ENCODE measurements around the gene CTRL.

Gene CTRL

GRCh38 chr16:67963292-67963661, 31.6 kb upstream of the CTRL start:
- no peak for DNase-seq (ENCODE audit: low read depth, low spot score)

GRCh38 chr16:67962135-67962534, 30.5 kb upstream of the CTRL start:
- no peak for DNase-seq (ENCODE audit: low read depth, low spot score)

- DNase-seq (ENCODE audit: low read depth, low spot score), result no peak
These were observed 29.9 kb upstream of the CTRL start for GRCh38 chr16:67961551-67961957.

- DNase-seq (ENCODE audit: low read depth, low spot score), result no peak
These were observed 28.1 kb upstream of the CTRL start for GRCh38 chr16:67959536-67960329.

GRCh38 chr16:67957622-67958021, 26.0 kb upstream of the CTRL start:
- no peak for DNase-seq (ENCODE audit: low read depth, low spot score)

GRCh38 chr16:67954421-67955196, 22.9 kb upstream of the CTRL start:
- no peak for DNase-seq (ENCODE audit: low read depth, low spot score)

- DNase-seq (ENCODE audit: low read depth, low spot score), result no peak
These were observed 22.1 kb upstream of the CTRL start for GRCh38 chr16:67953641-67954375.

- DNase-seq (ENCODE audit: low read depth, low spot score), result no peak
These were observed 19.8 kb upstream of the CTRL start for GRCh38 chr16:67951485-67951884.

- DNase-seq (ENCODE audit: low read depth, low spot score), result no peak
These were observed 18.7 kb upstream of the CTRL start for GRCh38 chr16:67950335-67950843.

- DNase-seq (ENCODE audit: low read depth, low spot score), result no peak
These were observed 18.0 kb upstream of the CTRL start for GRCh38 chr16:67949645-67950044.

GRCh38 chr16:67948015-67948414, 16.4 kb upstream of the CTRL start:
- no peak for DNase-seq (ENCODE audit: low read depth, low spot score)

GRCh38 chr16:67946966-67947558, 15.4 kb upstream of the CTRL start:
- no peak for DNase-seq (ENCODE audit: low read depth, low spot score)

- DNase-seq (ENCODE audit: low read depth, low spot score), result no peak
These were observed 14.5 kb upstream of the CTRL start for GRCh38 chr16:67946128-67946569.

- no peak for DNase-seq (ENCODE audit: low read depth, low spot score)
These were observed 13.8 kb upstream of the CTRL start for GRCh38 chr16:67945392-67945933.

GRCh38 chr16:67944690-67945391, 13.2 kb upstream of the CTRL start:
- no peak for DNase-seq (ENCODE audit: low read depth, low spot score)

- no peak for DNase-seq (ENCODE audit: low read depth, low spot score)
These were observed 12.2 kb upstream of the CTRL start, which contains the start of gene LCAT for GRCh38 chr16:67943619-67944504. TSS of gene LCAT (minus strand) at chr16:67944120. CDS start at chr16:67944101, 19 bp downstream.

- no peak for DNase-seq (ENCODE audit: low read depth, low spot score)
These were observed 11.6 kb upstream of the CTRL start for GRCh38 chr16:67943256-67943618.

- DNase-seq (ENCODE audit: low read depth, low spot score), result no peak
These were observed 11.0 kb upstream of the CTRL start for GRCh38 chr16:67942510-67943255.

- no peak for DNase-seq (ENCODE audit: low read depth, low spot score)
These were observed 10.5 kb upstream of the CTRL start for GRCh38 chr16:67942200-67942509.

Data from activated CD4-positive, CD25-positive, alpha-beta regulatory T cell treated with anti-CD3 and anti-CD28 coated beads, Interleukin-2, amount 50 U/mL, for 16 hours (primary cell).